GM23248 (cell line): ENCODE measurements around the gene FBH1. TPM values are rescaled to one million over a fixed set of nuclear protein-coding genes. Genes with fewer than 3 reads are reported as not detected.

Source experiments
- DNase-seq: peaks from one replicate; pipeline ENCODE4 v3.0.0-alpha.2; 2015
- H2AFZ ChIP-seq: fragments of 200-600 bp; sonication (generic); 2 replicates; pipeline ENCODE4 v1.6.1; 2016; ENCODE audit warnings: antibody characterized with exemption
- H3F3A ChIP-seq: fragments of 200-600 bp; sonication (generic); 2 replicates; pipeline ENCODE4 v1.6.1; 2016; ENCODE audit warnings: mild to moderate bottlenecking, antibody characterized with exemption, mixed run types; ENCODE audit not compliant: insufficient read depth
- H3K27ac ChIP-seq: fragments of 200-600 bp; sonication (generic); 2 replicates; pipeline ENCODE4 v1.5.1; 2016; ENCODE audit warnings: mild to moderate bottlenecking
- H3K27me3 ChIP-seq: fragments of 200-600 bp; sonication (generic); replicated peaks from 2 replicates; pipeline ENCODE4 v1.6.1; 2016; ENCODE audit warnings: mild to moderate bottlenecking; ENCODE audit not compliant: insufficient read depth
- H3K36me3 ChIP-seq: fragments of 200-600 bp; sonication (generic); 2 replicates; pipeline ENCODE4 v1.6.1; 2016; ENCODE audit warnings: low read depth, mild to moderate bottlenecking
- H3K4me1 ChIP-seq: fragments of 200-600 bp; sonication (generic); 2 replicates; pipeline ENCODE4 v1.6.1; 2016; ENCODE audit warnings: mild to moderate bottlenecking; ENCODE audit not compliant: insufficient read depth
- H3K4me2 ChIP-seq: fragments of 200-600 bp; sonication (generic); one replicate; pipeline ENCODE4 v1.6.1; 2016; ENCODE audit warnings: mild to moderate bottlenecking; ENCODE audit not compliant: unreplicated experiment
- H3K4me3 ChIP-seq: fragments of 200-600 bp; sonication (generic); 2 replicates; pipeline ENCODE4 v1.5.1; 2016; ENCODE audit warnings: mild to moderate bottlenecking
- H3K79me2 ChIP-seq: fragments of 200-600 bp; sonication (generic); 2 replicates; pipeline ENCODE4 v1.6.1; 2016; ENCODE audit warnings: mild to moderate bottlenecking; ENCODE audit not compliant: insufficient read depth
- H3K9ac ChIP-seq: fragments of 200-600 bp; sonication (generic); 2 replicates; pipeline ENCODE4 v1.6.1; 2016; ENCODE audit warnings: mild to moderate bottlenecking
- H3K9me2 ChIP-seq: fragments of 200-600 bp; sonication (generic); 2 replicates; pipeline ENCODE4 v1.6.1; 2016; ENCODE audit warnings: mixed run types, mild to moderate bottlenecking, moderate library complexity; ENCODE audit not compliant: insufficient read depth
- H3K9me3 ChIP-seq: fragments of 200-600 bp; sonication (generic); one replicate; pipeline ENCODE4 v1.6.1; 2017; ENCODE audit warnings: low read depth
- H4K20me1 ChIP-seq: fragments of 200-600 bp; sonication (generic); 2 replicates; pipeline ENCODE4 v1.6.0; 2016; ENCODE audit not compliant: insufficient read depth
- EZH2 ChIP-seq: fragments of 200-600 bp; sonication (generic); IDR thresholded peaks from 2 replicates; pipeline ENCODE4 v1.6.1; 2018; ENCODE audit warnings: antibody characterized with exemption, mild to moderate bottlenecking; ENCODE audit not compliant: insufficient read depth, poor library complexity, severe bottlenecking
- EZH2phosphoT487 ChIP-seq: fragments of 200-600 bp; sonication (generic); IDR thresholded peaks from 2 replicates; pipeline ENCODE4 v1.6.1; 2018; ENCODE audit warnings: antibody characterized with exemption, moderate library complexity, mild to moderate bottlenecking, low read depth; ENCODE audit not compliant: insufficient read depth
- WGBS, 2 experiments: methylation state at CpG; one replicate each; pipeline ENCODE4 v1.1.6; 2015 to 2017; ENCODE audit warnings: low lambda C conversion rate in 2 of 2, low coverage in 1 of 2; ENCODE audit errors: missing lambda C conversion rate in 2 of 2; 5-methylcytosine and 5-hydroxymethylcytosine counted together
- in situ Hi-C: fragments of 300-500 bp; cut with MboI; formaldehyde crosslinking; loops from 2 replicates; pipeline ENCODE4 v1.15.0; 2020
- polyA plus RNA-seq: library from polyadenylated mRNA; unstranded; fragments of >200 nt; fragmentation: Nextera tagmentation; extraction: Ambion mirVana; gene quantifications from 2 replicates; pipeline ENCODE4 v1.2.1, GENCODE V29; 2016
- total RNA-seq: library from RNA; depleted of rRNA; stranded (reverse); fragments of >200 nt; shearing (Covaris generic); gene quantifications from 2 replicates; pipeline ENCODE4 v1.2.3, GENCODE V29; 2014

The FBH1 gene
- total and polyA plus RNA-seq, 2 experiments from 2014 or later, result 66.4 to 79.3 TPM

DNA sequence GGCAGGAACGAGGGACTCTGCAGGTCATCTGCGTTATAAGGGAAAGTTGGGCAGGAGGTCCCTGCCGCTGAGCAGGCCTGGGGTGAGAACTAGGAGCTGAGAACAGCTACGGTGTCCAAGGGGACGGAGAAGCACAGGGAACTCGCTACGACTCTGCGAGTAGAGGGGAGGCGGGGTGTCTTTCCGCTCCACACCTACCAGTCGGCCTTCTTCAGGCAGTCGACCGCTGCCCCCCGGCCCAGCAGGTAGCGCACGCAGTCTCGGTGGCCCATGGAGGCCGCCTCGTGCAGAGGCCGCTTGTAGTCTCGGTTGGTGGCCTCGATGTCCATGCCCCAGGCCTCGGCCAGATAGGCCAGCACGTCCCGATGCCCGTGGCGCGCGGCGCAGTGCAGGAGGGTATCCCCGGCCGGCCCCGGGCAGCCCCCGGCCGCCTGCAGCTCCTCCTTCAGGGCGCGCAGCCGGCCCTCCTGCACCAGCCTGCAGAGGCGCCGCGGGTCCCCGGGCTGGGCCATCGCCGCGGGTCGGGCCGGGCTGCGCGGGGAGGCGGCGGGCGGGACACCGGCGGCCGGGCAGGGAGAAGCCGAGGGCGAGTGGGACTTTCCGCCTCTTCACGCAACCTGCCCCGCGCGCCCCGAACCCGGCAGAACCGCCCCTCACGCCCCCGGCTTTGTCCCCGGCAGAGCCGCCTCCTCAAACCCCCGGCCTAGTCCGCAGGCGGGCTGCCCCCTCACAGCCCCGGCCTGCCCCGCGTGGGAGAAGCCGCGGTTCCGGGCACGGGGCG, 1.0 kb upstream of the FBH1 start:
- whole genome bisulfite sequencing, 2 experiments, result 1 to 2% methylated on average over 35 to 56 of the region's 80 CpGs

DNA sequence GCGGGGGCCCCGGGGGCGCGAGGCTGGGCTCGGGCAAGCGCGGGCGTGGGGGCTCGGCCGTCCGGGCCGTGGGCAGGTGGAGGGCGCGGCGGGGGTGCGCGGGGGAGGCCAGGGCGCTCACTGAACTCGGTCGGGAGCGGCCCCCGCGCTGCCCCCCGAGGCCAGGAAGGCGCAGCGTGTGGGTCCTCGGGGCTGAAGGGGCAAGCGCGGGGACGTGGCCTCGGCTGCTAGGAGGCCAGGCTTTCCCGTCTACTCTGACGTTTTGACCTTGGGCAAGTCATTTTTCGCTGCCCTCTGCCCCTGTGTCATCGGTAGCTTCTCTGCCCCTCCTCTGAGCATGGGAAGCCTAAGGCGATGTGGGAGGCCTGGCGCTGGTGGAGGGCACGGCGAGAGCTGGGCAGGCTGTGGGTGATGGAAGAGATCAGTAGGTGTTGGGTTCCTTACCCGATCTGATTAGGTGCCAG, 441 bp downstream of the FBH1 start:
- in situ Hi-C loops, result no loop called here
- no peaks in the 10 kb centered on the region for H3K9me2 ChIP-seq
- H3K4me3 ChIP-seq, result peak overlapping the region; percentile 88
- peaks cover 19% of the 10 kb centered on the region for H3K36me3 ChIP-seq
- no peaks in the 10 kb centered on the region; the same call in 1 of the 2 replicates for H3F3A ChIP-seq
- no peaks in the 10 kb centered on the region for H3K27me3 ChIP-seq
- H2AFZ ChIP-seq, result peak overlapping the region; percentile 21; the same call in 1 of the 2 replicates
- no peaks in the 10 kb centered on the region for H3K9me3 ChIP-seq
- peak overlapping the region; percentile 74 for H3K27ac ChIP-seq
- H4K20me1 ChIP-seq, result no peaks in the 10 kb centered on the region
- peak overlapping the region; percentile 90 for H3K4me2 ChIP-seq
- TF ChIP-seq EZH2 (no peak), EZH2phosphoT487 (no peak)
- DNase-seq, result peak; percentile 67
- 2 to 3% methylated on average over 25 to 39 of the region's 40 CpGs for WGBS, 2 experiments
- H3K4me1 ChIP-seq, result peaks cover 20% of the 10 kb centered on the region
- H3K79me2 ChIP-seq, result peaks cover 72% of the 10 kb centered on the region
- peak overlapping the region; percentile 92 for H3K9ac ChIP-seq

More for the DNA sequence above, 1.0 kb upstream of the FBH1 start:
- TF ChIP-seq EZH2phosphoT487 (no peak), EZH2 (no peak)
- Histone ChIP-seq H3K4me2 (peak overlapping the region; percentile 93), H3K36me3 (peaks cover 5% of the 10 kb centered on the region), H3K4me3 (peak overlapping the region; percentile 80), H3K27ac (peak overlapping the region; percentile 64), H3K9ac (peak overlapping the region; percentile 90), H4K20me1 (no peaks in the 10 kb centered on the region), H2AFZ (peak overlapping the region; percentile 74), H3F3A (no peaks in the 10 kb centered on the region; the same call in 1 of the 2 replicates), H3K79me2 (peaks cover 58% of the 10 kb centered on the region), H3K9me3 (no peaks in the 10 kb centered on the region), H3K9me2 (no peaks in the 10 kb centered on the region), H3K4me1 (peaks cover 20% of the 10 kb centered on the region), H3K27me3 (no peaks in the 10 kb centered on the region)
- peak; percentile 66 for DNase-seq
- in situ Hi-C loops, result no loop called here

DNA sequence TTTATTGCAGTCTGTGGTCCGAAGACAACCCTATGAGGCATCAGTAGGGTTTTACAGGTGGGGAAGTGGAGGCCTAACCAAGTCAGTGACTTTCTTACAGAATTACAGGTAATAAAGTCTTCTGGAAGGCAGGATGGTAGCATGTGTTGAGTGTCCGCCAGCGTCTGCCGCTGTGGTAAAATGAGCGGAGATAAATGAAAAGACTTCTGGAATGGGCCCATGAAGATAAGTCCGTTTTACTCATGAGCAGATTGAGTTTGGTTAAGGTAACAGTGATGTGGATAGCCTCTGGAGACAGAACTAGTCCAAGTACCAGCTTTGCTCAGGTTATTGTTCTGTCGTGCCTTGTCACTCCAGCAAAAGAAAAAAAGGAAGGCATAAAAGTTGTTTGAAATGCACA, 966 bp downstream of the FBH1 start:
- Histone ChIP-seq H3F3A (no peaks in the 10 kb centered on the region; the same call in 1 of the 2 replicates), H3K4me2 (peak overlapping the region; percentile 90), H2AFZ (peak overlapping the region; percentile 21; the same call in 1 of the 2 replicates), H3K9ac (peak overlapping the region; percentile 92), H3K9me3 (no peaks in the 10 kb centered on the region), H4K20me1 (no peaks in the 10 kb centered on the region), H3K9me2 (no peaks in the 10 kb centered on the region), H3K27me3 (no peaks in the 10 kb centered on the region), H3K79me2 (peaks cover 78% of the 10 kb centered on the region), H3K4me1 (peaks cover 20% of the 10 kb centered on the region), H3K4me3 (peak overlapping the region; percentile 88), H3K36me3 (peaks cover 23% of the 10 kb centered on the region), H3K27ac (peak overlapping the region; percentile 74)
- WGBS, 2 experiments, result 41 to 48% methylated on average over 7 of the region's 7 CpGs
- no peak for DNase-seq
- in situ Hi-C loops, result no loop called here
- no peak for TF ChIP-seq EZH2phosphoT487
- no peak for TF ChIP-seq EZH2

DNA sequence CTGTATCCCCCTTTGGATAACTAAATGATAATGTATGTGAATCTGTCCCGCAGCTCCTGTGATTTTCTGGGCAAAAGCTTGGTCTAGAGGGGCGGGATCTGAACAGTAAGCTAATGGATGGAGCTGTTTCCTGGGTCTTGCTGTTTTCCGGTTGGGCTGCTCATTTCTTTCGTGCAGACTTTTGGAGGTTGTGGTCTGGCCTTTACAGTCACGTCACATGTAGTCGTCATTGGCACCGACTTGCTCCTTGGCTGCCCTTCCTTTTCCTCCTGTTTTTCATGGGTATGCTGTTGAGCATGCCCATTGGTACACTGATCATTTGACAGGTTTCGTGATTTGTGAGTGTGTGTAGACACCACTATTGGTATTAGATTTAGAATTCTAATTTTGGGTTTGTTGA, 2.0 kb downstream of the FBH1 start:
- Histone ChIP-seq H3K79me2 (peaks cover 85% of the 10 kb centered on the region), H3K9me2 (no peaks in the 10 kb centered on the region), H3K36me3 (peaks cover 19% of the 10 kb centered on the region), H3F3A (no peaks in the 10 kb centered on the region; the same call in 1 of the 2 replicates), H3K27me3 (no peaks in the 10 kb centered on the region), H4K20me1 (no peaks in the 10 kb centered on the region), H3K4me2 (peak overlapping the region; percentile 90), H3K9me3 (no peaks in the 10 kb centered on the region), H3K4me3 (peak overlapping the region; percentile 88; the same call in 1 of the 2 replicates), H3K27ac (peak overlapping the region; percentile 74), H3K4me1 (peaks cover 20% of the 10 kb centered on the region), H3K9ac (peak overlapping the region; percentile 92), H2AFZ (no peak overlapping the region)
- in situ Hi-C loops, result no loop called here
- peak; percentile 70 for DNase-seq
- no peak for TF ChIP-seq EZH2
- TF ChIP-seq EZH2phosphoT487, result no peak
- 63 to 68% methylated on average over 8 of the region's 8 CpGs for WGBS, 2 experiments
